Measurements from ENCODE around the gene KCNMA1. TPM values are rescaled to one million over a fixed set of nuclear protein-coding genes. Genes with fewer than 3 reads are reported as not detected.

Gene KCNMA1
- total and polyA plus RNA-seq, 10 of the 15 experiments (the other 5 are each of a cell fraction or from before 2014, with no cell fraction given) = 8.5 to 77.0 (median 21.3) TPM

GRCh38 chr10:77679217-77679616, 41.6 kb upstream of the KCNMA1 start:
- Histone ChIP-seq H3K79me2 (ENCODE audit: control insufficient read depth, insufficient read depth, low read length) (no peaks in the 10 kb centered on the region), H3K9me3 (replicated peaks; ENCODE audit: control insufficient read depth, insufficient read depth, low read length) (peaks cover 5% of the 10 kb centered on the region; the same call in 2 of the 3 replicates), H3K27ac (ENCODE audit: control insufficient read depth, insufficient read depth) (no peak overlapping the region), H4K20me1 (ENCODE audit: control insufficient read depth, insufficient read depth) (no peaks in the 10 kb centered on the region), H3K27me3 (replicated peaks in 1 of 2; ENCODE audit: control insufficient read depth in 2 of 2, insufficient read depth in 2 of 2, low read length in 1 of 2) (no peaks in the 10 kb centered on the region), H3K36me3 (ENCODE audit: control insufficient read depth in 2 of 2, insufficient read depth in 2 of 2, low read length in 1 of 2) (no peaks in the 10 kb centered on the region; a peak in 1 of 4 replicates), H3K4me3 (no peak overlapping the region), H3K4me2 (ENCODE audit: control insufficient read depth, insufficient read depth) (no peak overlapping the region), H3K4me1 (ENCODE audit: control insufficient read depth, insufficient read depth, low read length) (peaks cover 24% of the 10 kb centered on the region), H2AFZ (ENCODE audit: control insufficient read depth, low read depth, low read length) (no peak overlapping the region), H3K9ac (ENCODE audit: control insufficient read depth, insufficient read depth, low read length) (no peak overlapping the region)
- CTCF ChIA-PET = interaction anchor here (0.6 to 2.0 kb wide), 3 partner anchors 31 to 32 kb away, joined by 3 to 9 read pairs (median 4); no protein-coding TSS in a partner anchor
- RAD21 ChIA-PET (ENCODE audit: unreplicated experiment) = interaction anchor here (1.0 to 1.1 kb wide), 2 partner anchors 22 to 33 kb away, joined by 3 to 4 read pairs; no protein-coding TSS in a partner anchor
- POLR2A ChIA-PET = interaction anchor here (0.6 kb wide), 1 partner anchor 33 kb away, joined by 4 read pairs; no protein-coding TSS in a partner anchor
- BruUV-seq (replicated peaks) = no TSS peak
- SMC1A ChIA-PET (ENCODE audit: uncharacterized antibody, unreplicated experiment) = interaction anchor here (0.9 to 1.3 kb wide), 2 partner anchors 8 to 38 kb away, joined by 3 read pairs; no protein-coding TSS in a partner anchor
- WGBS (ENCODE audit: insufficient coverage, insufficient replicate concordance, low lambda C conversion rate, missing lambda C conversion rate) = 44% methylated on average over 5 of the region's 5 CpGs
- ATAC-seq (no peak), FAIRE-seq (no peak), DNase-seq (ENCODE audit: low read depth, low spot score) (no peak)
- in situ Hi-C loops (cut with MboI) (no loop called here), intact Hi-C loops (cut with micrococcal nuclease; ENCODE audit: unreplicated experiment) (loop anchor here (5.0 kb wide), 1 partner anchor 33 kb away; no protein-coding TSS in a partner anchor)
- no peak for TF ChIP-seq MEF2A (IDR thresholded peaks at IDR 0.05; ENCODE audit: insufficient read depth, low read depth, low read length)
- 0 out of 2 replicates have a peak, but pooled peaks have one; percentile 2 for TF ChIP-seq NR2F1 (conservative IDR thresholded peaks at IDR 0.05)
- TF ChIP-seq TARDBP (IDR thresholded peaks at IDR 0.05; ENCODE audit: borderline replicate concordance) = no peak
- TF ChIP-seq IKZF2 (IDR thresholded peaks at IDR 0.05) = no peak
- no peak for TF ChIP-seq ZNF274 (IDR thresholded peaks at IDR 0.05; ENCODE audit: insufficient read depth, insufficient read length)
- TF ChIP-seq, protein P1, sequence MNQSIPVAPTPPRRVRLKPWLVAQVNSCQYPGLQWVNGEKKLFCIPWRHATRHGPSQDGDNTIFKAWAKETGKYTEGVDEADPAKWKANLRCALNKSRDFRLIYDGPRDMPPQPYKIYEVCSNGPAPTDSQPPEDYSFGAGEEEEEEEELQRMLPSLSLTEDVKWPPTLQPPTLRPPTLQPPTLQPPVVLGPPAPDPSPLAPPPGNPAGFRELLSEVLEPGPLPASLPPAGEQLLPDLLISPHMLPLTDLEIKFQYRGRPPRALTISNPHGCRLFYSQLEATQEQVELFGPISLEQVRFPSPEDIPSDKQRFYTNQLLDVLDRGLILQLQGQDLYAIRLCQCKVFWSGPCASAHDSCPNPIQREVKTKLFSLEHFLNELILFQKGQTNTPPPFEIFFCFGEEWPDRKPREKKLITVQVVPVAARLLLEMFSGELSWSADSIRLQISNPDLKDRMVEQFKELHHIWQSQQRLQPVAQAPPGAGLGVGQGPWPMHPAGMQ (IDR thresholded peaks at IDR 0.05; ENCODE audit: borderline replicate concordance) = no peak
